GM18502 (cell line): ENCODE results near the gene OR6V1.
A peak's percentile ranks its signal among the peaks of the same experiment; 100 is the strongest.
"Not testable (repeated sequence)": the region's sequence is repeated elsewhere in the genome, so short reads cannot be mapped to it uniquely, and the experiment has no call there.

ENCODE experiments used
- ATAC-seq: cut with Tn5 transposase; IDR thresholded peaks from one replicate; pipeline ENCODE4 v1.9.1; 2021; ENCODE audit warnings: mild to moderate bottlenecking; ENCODE audit not compliant: unreplicated experiment, poor library complexity

OR6V1 gene

DNA sequence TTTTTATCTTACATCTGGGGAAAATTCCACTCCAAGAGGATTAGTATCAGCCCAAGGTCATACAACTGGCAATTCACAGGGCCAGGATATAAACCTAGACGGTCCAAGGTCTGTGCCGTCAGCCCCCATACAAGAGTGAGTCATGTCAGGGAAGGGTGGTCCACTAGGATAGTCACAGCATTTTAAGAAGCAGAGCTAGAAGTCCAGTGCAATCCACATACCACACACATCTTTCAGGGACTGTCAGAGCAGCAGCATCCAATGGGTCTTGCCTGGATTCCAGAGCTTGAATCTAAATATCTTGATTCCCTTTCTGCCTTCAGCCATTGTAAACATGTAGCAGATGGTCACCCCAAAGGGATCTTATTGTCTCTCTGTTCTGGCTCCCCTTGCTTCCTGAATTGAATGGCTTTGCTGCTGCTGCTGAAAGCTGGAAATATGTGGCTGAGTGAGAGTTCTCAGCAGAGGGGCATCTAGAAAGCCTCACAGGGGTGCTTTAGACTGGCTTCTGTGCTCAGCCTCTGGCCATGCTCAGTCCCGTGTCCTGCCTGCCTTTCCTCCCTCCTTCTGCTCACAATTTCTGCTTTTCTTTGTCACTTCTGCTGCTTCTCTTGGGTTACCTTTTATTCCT lies 9.9 kb upstream of the OR6V1 start:
- ATAC-seq, result no peak

DNA sequence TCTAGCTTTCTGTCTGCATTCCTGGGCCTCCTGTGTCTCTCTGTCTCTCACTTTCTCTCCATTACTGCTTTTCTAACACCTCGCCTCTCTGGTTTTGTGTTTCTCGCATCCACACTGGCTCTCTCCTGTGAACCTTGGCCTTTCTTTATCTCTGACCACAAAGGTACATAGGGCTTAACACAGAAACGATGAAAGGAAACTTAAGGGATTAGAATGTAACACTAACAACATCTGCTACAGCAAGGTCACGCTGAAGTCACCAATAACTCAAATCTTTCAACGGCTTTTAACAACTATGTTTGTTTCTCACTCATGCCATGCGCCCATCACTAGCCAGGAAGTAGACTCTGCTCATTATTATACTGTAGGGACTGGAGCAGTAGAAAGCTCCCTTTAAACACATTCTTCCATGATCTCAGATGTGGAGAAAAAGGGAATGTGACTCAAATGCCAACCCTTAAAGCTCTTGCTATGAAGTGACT lies 9.3 kb upstream of the OR6V1 start:
- ATAC-seq, result no peak

DNA sequence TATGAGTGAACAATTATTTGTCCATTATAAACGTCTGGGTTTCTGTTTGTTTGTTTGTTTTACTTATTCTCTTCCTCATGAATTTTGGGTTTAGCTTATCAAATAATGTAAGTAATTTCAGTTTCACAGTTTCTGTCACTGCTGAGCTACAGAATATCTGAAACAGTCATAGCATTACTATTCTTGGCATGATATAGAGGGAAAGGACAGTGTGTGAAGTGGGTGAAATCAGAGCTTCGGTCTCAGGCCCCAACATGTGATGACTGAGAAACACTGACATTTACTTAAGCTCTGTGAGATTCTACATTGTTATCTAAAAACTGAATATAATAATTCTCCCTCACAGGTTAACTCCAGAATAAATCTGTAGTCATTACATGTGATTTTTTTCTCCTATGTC lies 8.8 kb upstream of the OR6V1 start:
- no peak for ATAC-seq

DNA sequence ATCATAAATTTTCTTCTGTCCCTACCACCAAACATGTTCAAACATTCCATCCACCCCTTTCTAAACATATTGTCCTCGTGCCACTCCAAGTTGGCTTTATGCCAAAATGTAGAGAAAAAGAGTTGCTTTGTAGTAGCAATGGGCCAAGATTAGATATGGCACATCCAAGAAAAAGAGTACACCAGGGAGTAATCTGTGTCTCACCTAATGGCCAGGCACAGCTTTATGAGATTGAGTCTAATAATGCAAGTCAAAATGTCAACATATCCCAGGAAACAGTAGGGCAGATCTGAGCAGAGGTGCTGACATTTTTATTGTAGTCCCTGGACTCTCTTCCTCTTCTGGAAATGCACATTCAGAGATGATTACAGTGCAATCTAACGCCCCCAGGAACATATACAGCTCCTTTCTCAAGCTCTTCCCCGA lies 5.7 kb upstream of the OR6V1 start:
- ATAC-seq, result no peak

DNA sequence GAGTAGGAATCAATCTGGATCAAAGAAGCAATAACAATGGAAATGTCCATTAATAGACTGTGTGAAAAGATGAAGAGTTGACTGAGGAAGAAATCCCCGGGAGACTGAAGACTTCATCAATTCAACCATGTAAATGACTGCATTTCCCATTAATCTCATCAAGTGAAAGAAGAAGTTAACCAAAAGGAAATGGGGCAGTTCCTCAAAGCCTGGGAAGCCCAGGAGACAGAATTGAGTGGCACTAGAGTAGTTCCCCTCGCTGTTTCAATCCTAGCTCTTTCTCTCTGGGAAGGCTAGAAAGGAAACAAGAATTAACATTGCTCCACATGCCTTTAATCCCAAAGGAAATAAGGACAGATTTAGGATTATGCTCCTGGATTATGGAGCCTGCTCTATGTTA lies 4.8 kb upstream of the OR6V1 start:
- ATAC-seq, result no peak

DNA sequence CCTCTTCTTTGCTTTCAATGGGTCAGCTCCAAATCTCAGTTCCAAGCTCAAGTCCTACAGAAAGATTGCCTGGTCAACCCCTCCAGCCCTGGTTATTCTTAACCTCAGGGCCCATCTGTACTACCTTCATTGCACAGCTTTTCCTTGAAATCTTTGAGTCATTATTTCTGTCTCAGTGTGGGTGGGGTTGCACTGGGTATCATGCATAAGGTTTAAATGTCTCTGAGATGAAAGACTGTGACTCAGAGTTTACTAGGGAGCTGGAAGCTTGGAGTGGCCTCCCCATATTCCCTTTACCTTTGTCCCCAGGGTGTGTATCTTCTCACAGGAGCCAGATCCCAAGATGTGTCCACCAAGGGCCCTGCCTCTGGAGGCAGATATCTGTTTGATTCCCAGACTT lies 3.3 kb upstream of the OR6V1 start:
- no peak for ATAC-seq

DNA sequence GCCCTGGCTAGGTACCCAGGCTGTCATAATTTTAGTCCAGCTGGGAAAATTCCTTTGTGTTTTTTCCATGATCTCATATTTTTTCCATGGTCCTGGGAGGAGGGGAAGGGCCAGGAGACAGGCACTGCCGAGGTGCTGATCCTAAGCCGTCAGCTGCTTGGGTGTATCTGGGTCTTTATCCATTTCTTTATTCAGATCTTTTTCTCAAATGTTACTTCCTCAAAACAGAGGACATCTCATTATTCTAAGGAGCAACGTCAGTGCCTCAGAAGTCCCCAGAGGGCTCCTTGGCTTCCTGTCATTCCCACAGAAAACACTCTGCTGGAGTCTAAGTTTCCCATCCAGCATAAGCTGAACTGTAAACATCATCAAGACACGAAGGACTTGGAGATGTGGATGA lies 2.8 kb upstream of the OR6V1 start:
- no peak for ATAC-seq

DNA sequence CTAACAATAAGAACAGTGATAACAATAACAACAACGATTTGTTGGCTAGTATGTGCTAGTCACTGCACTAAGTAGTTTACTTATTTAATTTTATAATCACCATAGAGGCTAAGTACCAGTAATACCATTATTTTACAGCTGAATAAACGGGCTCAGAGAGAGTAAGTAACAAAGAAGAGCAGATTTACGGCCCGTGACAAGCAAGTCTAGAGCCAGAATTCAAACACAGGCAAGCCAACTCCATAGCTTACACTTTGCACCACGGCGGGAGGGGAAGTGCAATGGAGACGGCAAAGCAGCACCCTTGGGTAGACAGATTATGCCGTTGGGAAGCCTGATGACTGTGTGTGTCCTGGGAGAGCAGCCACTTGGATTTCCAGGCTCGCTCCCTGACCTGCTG lies 1.2 kb upstream of the OR6V1 start:
- no peak for ATAC-seq

DNA sequence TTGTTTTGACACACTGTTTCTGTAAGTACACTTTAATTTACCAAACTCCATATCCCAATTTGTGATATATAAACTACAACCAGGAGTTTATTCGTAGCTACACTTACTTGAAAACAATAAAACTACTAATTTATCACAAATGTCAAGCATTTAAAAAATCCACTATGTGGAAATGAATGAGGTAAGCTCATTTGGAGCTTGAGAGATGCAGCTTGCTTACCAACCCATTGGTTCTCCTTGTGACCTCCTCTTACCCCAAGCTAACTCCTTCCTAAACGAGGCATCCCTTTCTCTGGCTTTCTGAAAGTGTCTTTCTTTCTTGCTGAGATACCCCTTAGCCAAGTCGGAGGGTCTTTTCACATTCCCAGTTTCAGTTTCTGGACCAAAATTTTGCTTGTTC lies 2.5 kb downstream of the OR6V1 start:
- ATAC-seq, result no peak

DNA sequence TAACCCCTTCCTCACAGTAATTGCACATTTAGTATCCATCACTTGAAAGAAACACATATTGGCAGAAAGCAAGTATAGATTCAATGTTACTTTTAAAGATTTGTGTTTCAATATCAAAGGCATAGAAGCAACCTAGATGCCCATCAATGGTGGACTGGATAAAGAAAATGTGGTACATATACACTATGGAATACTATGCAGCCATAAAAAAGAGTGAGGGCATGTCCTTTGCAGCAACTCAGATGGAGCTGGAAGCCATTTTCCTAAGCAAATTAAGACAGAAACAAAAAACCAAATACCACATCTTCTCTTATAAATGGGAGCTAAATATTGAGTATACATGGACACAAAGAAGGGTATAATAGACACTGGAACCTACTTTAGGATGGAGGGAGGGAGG lies 3.6 kb downstream of the OR6V1 start:
- ATAC-seq, result no peak

DNA sequence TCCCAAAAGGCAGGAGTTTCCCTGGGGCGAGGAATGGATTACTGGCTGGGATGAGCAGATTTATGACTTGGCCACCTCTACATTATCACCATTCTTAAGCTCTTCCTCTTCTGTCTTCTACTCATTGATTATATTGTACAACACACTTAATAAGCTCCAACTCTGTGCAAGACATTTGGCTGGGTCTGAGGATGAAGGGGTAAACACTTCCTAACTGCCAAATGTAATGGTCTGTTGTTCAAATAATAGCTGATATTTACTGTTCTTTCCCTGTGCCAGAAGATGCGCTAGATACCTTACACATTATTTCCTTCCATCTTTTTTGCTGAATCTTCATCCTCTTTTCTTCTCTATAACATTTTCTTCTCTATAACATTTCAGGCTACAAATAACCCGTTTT lies 11.6 kb downstream of the OR6V1 start:
- ATAC-seq, result no peak

DNA sequence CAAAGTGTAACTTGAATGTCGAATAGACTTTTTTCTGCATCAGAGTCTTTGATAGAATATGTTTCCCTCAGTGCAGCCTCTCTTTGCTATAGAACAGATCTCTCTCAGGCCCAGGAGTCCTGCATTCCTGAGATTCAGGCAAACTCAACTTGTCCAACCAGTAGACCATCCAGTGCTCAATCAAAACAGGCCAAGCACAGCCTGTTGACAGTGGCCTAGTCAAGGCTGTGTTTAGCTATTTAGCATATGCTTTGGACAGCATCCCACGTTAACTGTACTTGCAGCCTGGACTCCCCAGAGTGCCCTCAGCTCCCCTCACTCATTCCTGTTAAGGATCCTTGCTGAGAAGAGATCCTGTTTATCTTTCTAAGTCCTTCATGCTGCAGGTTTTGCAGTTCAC lies 16.3 kb downstream of the OR6V1 start:
- ATAC-seq, result no peak

DNA sequence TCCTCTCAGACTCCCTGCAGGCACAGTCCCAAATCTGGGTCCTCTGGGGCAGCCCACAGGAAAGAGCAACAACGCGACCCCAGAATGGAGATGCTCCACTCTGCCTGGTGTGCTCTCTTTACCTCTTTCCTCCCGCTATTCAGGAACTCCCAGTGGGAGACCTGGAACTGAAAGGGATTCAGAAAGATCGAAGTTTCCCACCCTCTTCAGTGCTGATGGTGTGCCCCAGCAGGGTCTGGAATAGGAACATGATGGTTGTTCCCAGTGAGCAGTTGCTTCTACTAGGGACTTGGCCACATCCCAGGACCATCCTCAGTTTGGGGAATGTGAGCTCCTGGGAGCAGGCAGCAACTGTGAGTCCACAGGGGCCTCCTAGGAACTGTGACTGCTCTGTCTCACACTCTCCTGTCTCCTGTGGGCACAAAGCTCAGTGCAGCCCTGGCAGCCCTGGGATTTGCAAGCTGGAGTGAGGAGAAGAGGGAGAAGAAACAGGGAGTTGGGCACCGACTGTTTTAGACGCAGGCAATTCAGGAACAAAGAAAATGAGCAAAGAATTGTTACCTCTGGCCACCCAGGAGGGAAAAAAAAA lies 17.9 kb downstream of the OR6V1 start:
- ATAC-seq, result no peak

DNA sequence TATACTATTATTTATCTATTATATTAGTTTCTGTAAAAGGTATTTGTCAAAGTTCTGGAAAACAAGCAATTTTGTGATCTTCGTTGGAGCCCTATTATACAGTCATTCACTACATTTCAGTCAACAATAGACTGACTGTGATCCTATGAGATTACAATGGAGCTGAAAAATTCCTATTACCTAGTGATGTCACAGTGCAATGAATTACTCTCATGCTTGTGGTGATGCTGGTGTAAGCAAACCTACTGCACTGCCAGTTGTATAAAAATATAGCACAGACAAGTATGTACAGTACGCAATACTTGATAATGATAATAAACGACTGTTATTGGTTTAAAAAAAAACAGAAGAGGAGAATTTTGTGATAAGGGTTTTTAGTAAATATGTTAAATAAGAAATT lies 21.4 kb downstream of the OR6V1 start:
- no peak for ATAC-seq

DNA sequence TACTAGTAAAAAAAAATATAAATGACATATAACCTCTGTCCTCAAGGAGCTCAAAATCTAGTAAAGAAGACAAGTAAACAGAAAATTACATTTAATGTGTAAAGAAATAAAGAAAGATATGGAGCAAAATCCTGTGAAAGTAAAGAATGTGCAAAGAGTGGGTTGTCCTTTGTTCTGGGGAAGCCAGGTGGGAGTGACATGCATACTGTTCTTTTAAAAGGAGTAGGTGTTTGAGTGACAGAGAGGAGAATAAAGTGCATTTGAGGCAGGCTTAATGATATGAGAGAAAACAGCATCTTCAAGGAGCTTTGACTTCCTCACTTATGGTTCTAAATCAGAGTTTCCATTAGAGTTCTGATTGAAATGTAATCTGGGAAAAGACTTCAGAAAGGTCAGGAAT lies 22.0 kb downstream of the OR6V1 start:
- no peak for ATAC-seq

DNA sequence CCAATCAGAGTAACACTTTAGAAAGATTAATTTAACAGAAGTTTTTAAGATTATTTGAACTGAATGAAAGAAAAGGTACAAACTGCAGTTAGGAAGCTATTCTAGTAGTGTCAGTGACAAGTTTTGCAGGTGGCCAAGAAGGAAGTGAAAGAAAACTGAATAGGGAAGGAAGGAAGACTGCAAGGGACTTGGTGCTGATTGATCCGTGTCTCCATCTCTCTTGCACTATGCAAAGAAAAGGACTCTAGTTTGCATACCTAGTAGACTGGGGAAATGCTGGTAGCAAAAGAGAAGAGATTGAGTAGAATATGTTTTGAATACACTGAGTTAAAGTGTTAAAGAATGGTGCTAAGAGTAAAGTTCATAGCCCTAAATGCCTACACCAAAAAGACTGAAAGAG lies 33.0 kb downstream of the OR6V1 start:
- peak; percentile 70 for ATAC-seq

DNA sequence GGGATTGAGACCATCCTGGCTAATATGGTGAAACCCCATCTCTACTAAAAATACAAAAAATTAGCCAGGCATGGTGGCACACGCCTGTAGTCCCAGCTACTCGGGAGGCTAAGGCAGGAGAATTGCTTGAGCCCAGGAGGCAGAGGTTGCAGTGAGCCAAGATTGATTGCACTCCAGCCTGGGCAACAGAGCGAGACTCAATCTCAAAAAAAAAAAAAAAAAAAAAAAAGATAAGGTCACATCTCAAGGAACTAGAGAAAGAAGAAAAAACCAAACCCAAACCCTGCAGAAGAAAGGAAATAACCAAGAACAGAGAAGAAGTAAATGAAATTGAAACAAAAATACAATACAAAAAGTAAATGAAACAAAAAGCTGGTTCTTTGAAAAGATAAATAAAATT lies 33.5 kb downstream of the OR6V1 start:
- not testable (repeated sequence) for ATAC-seq

DNA sequence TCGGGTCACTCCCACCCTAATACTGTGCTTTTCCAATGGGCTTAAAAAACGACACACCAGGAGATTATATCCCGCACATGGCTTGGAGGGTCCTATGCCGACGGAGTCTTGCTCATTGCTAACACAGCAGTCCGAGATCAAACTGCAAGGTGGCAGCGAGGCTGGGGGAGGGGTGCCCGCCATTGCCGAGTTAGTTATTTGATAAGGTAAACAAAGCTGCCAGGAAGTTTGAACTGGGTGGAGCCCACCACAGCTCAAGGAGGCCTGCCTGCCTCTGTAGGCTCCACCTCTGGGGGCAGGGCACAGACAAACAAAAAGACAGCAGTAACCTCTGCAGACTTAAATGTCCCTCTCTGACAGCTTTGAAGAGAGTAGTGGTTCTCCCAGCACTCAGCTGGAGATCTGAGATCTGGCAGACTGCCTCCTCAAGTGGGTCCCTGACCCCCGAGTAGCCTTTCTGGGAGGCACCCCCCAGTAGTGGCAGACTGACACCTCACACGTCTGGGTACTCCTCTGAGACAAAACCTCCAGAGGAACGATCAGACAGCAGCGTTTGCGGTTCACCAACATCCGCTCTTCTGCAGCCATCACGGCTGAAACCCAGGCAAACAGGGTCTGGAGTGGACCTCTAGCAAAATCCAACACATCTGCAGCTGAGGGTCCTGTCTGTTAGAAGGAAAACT lies 36.5 kb downstream of the OR6V1 start:
- ATAC-seq, result not testable (repeated sequence)

DNA sequence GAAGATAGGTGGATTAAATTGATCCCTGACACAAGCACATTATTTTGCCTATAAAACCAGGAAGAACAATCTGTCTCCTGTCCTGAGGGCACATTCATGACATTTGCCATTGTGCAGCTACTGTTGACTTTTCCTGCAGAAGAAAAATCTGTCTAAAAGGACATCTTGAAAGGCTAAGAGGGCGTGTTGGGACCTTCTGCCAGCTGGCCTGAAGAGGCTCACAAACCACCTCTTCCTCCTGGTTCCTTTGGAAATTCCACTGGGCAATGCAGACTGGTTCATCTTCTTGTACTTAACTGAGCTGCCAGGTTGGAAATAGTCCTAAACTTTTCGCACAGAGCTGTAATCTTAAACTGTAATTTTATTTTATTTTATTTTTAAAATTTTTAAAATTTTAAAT lies 44.0 kb downstream of the OR6V1 start:
- no peak for ATAC-seq

DNA sequence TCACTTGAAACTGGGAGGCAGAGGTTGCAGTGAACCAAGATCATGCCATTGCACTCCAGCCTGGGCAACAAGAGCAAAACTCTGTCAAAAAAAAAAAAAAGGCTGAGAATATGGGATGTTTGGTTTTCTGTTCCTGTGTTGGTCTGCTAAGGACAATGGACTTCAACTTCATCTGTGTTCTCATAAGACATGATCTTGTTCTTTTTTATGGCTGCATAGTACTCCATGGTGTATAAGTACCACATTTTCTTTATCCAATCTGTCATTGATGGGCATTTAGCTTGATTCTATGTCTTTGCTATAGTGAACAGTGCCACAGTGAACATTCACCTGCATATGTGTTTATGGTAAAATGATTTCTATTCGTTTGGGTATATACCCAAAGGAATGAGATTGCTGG lies 47.4 kb downstream of the OR6V1 start:
- not testable (repeated sequence) for ATAC-seq
